Keratinocyte (primary cell): ENCODE measurements around the gene KHDC1L. TPM values are rescaled to one million over a fixed set of nuclear protein-coding genes. Genes with fewer than 3 reads are reported as not detected.
"Not testable (repeated sequence)": the region's sequence is repeated elsewhere in the genome, so short reads cannot be mapped to it uniquely, and the experiment has no call there.

Experiments
- DNase-seq: peaks from one replicate; pipeline ENCODE4 v3.0.0-alpha.2; 2011; ENCODE audit warnings: low read depth, missing footprints, low spot score
- FAIRE-seq: peaks from 2 replicates; lab custom pipeline; 2011; peaks lifted over from hg19 to GRCh38; lab: Jason Lieb, UNC
- H2AFZ ChIP-seq: 2 replicates; pipeline ENCODE4 v1.6.0; 2012; ENCODE audit warnings: low read length, control low read depth, inconsistent platforms; ENCODE audit not compliant: control insufficient read depth
- H3K27ac ChIP-seq: 2 replicates; pipeline ENCODE4 v1.5.1; 2011; ENCODE audit warnings: low read length; ENCODE audit not compliant: control insufficient read depth, insufficient read depth
- H3K27me3 ChIP-seq: 3 replicates; pipeline ENCODE4 v1.6.0; 2011; ENCODE audit warnings: low read length; ENCODE audit not compliant: control insufficient read depth, insufficient read depth; ENCODE audit errors: extremely low read depth
- H3K36me3 ChIP-seq, 2 experiments: 2 replicates in 1 of 2; 3 replicates in 1 of 2; pipeline ENCODE4 v1.5.1; 2011; ENCODE audit warnings: low read length in 2 of 2, mild to moderate bottlenecking in 1 of 2; ENCODE audit not compliant: control insufficient read depth in 2 of 2, insufficient read depth in 2 of 2; ENCODE audit errors: extremely low read depth in 1 of 2
- H3K4me1 ChIP-seq: 3 replicates; pipeline ENCODE4 v1.5.1; 2011; ENCODE audit warnings: low read length; ENCODE audit not compliant: control insufficient read depth, insufficient read depth; ENCODE audit errors: extremely low read depth
- H3K4me2 ChIP-seq: 3 replicates; pipeline ENCODE4 v1.6.0; 2011; ENCODE audit warnings: low read depth, low read length; ENCODE audit not compliant: control insufficient read depth, insufficient read depth; ENCODE audit errors: extremely low read depth
- H3K4me3 ChIP-seq, 3 experiments: fragments of 200-600 bp in 1 of 3; sonication (generic) in 1 of 3; 2 replicates in 2 of 3; 3 replicates in 1 of 3; pipeline ENCODE4 v1.5.1; 2011 to 2016; ENCODE audit warnings: low read length in 3 of 3, mild to moderate bottlenecking in 3 of 3, control low read depth in 2 of 3, inconsistent platforms in 1 of 3, low read depth in 1 of 3, mixed read lengths in 1 of 3, mixed run types in 1 of 3, moderate library complexity in 1 of 3; ENCODE audit not compliant: control insufficient read depth in 2 of 3, insufficient read depth in 2 of 3; ENCODE audit errors: extremely low read depth in 1 of 3
- H3K79me2 ChIP-seq: 2 replicates; pipeline ENCODE4 v1.6.0; 2012; ENCODE audit warnings: low read length; ENCODE audit not compliant: control insufficient read depth, insufficient read depth
- H3K9ac ChIP-seq: 3 replicates; pipeline ENCODE4 v1.6.0; 2011; ENCODE audit warnings: low read length; ENCODE audit not compliant: control insufficient read depth, insufficient read depth; ENCODE audit errors: extremely low read depth
- H3K9me1 ChIP-seq: 3 replicates; pipeline ENCODE4 v1.6.0; 2011; ENCODE audit warnings: low read length; ENCODE audit not compliant: control insufficient read depth, insufficient read depth; ENCODE audit errors: extremely low read depth
- H3K9me3 ChIP-seq: 2 replicates; pipeline ENCODE4 v1.5.1; 2012; ENCODE audit warnings: low read depth, low read length; ENCODE audit not compliant: control insufficient read depth
- H4K20me1 ChIP-seq: 3 replicates; pipeline ENCODE4 v1.6.0; 2011; ENCODE audit warnings: low read length; ENCODE audit not compliant: control insufficient read depth, insufficient read depth; ENCODE audit errors: extremely low read depth
- EZH2 ChIP-seq: IDR thresholded peaks from one replicate; pipeline ENCODE4 v1.6.1; 2012; ENCODE audit warnings: inconsistent platforms, mild to moderate bottlenecking, low read length, moderate library complexity
- dilution Hi-C: fragments of 300-500 bp; cut with MboI; formaldehyde crosslinking; loops from one replicate; pipeline ENCODE4 v1.7.0; 2020; ENCODE audit warnings: low sequenced_read_pairs; ENCODE audit not compliant: extremely low pct_ligation_motif_present
- polyA plus RNA-seq, 5 experiments: library from polyadenylated mRNA; depleted of rRNA in 3 of 5; stranded (reverse) in 3 of 5; stranded (forward) in 1 of 5; unstranded in 1 of 5; fragments of >200 nt; gene quantifications; 1 replicate in 1 of 5; 2 replicates in 3 of 5; 3 replicates in 1 of 5; pipeline versions ENCODE4 v1.2.1 to v1.2.3, GENCODE V29; 2011 to 2012; ENCODE audit warnings: missing spikeins in 2 of 5, low read depth in 1 of 5, low replicate concordance in 1 of 5
- TF ChIP-seq, protein P1 (sequence below), 3 experiments: IDR thresholded peaks in 1 of 3; conservative IDR thresholded peaks in 1 of 3; optimal IDR thresholded peaks in 1 of 3; 2 replicates in 2 of 3; 3 replicates in 1 of 3; pipeline versions ENCODE3 to v1.5.1; 2011; ENCODE audit warnings: low read length in 3 of 3, mild to moderate bottlenecking in 3 of 3, moderate library complexity in 2 of 3, control low read depth in 1 of 3, inconsistent platforms in 1 of 3; ENCODE audit not compliant: insufficient read depth in 2 of 3; ENCODE audit errors: extremely low read depth in 1 of 3

The KHDC1L gene
- polyA plus RNA-seq, 1 donor (not counting 4 experiments of a cell fraction or from before 2014, with no cell fraction given), result not detected

DNA sequence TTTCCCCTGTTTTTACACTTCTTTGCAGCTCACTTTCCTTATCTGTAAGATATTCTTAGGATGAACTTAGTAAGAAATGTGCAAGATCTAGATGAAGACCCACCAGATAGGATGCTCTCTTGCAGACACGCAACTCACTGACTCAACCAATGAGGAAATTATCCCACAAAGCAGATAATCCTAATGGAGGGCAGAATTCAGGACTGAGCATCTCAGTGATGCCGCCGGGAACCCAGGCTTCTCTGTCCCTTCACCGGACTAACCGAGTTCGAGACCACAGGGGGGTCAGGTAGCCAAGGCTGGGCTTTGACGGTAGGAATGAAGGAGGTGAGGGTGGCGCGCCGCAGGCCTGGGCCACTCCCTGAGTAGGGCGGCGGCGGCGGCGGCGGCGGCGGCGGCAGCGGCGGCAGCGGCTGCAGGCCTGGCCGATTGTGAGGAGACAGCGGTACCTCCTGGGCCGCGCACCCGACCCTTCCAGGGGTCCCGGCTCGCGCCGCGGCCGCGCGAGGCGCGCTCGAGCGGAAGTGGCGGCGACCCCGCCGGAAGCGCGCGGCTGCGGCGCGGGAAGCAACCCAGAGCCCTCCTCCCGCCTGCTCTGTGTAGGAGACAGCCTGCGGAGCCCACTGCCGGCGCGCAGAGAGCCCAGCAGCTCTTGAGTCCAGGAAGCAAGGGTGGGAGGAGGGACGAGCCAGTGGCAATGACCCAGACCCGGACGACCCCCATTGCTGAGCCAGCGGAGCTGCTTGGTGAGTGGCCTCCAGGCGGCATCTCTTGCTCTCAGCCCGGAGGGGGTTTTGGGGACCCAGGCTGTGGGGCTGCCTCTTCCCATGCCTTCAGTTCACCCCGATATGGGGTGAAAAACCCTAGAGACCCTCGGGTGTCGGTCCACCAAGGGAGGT is 37.6 kb upstream of the KHDC1L start, which contains the start of gene KHDC1:
Gene KHDC1 (minus strand): TSS at position 526 of the 899 bp plus-strand sequence. CDS start 20,679 bp downstream, outside the sequence.
- Histone ChIP-seq H3K4me2 (peak within 1 kb of the TSS; percentile 80), H3K27me3 (no peaks in the 10 kb centered on the region), H2AFZ (peak within 1 kb of the TSS; percentile 82), H3K79me2 (peaks cover 20% of the 10 kb centered on the region), H3K4me3 (peak within 1 kb of the TSS; percentile 52 to 77 (median 60)), H4K20me1 (no peaks in the 10 kb centered on the region), H3K4me1 (peaks cover 47% of the 10 kb centered on the region), H3K36me3 (peaks cover 0 to 1% of the 10 kb centered on the region in 2 experiments), H3K27ac (peak within 1 kb of the TSS; percentile 78), H3K9me1 (no peaks in the 10 kb centered on the region), H3K9ac (peak within 1 kb of the TSS; percentile 73), H3K9me3 (no peaks in the 10 kb centered on the region)
- no peak for TF ChIP-seq EZH2
- TF ChIP-seq, protein P1, sequence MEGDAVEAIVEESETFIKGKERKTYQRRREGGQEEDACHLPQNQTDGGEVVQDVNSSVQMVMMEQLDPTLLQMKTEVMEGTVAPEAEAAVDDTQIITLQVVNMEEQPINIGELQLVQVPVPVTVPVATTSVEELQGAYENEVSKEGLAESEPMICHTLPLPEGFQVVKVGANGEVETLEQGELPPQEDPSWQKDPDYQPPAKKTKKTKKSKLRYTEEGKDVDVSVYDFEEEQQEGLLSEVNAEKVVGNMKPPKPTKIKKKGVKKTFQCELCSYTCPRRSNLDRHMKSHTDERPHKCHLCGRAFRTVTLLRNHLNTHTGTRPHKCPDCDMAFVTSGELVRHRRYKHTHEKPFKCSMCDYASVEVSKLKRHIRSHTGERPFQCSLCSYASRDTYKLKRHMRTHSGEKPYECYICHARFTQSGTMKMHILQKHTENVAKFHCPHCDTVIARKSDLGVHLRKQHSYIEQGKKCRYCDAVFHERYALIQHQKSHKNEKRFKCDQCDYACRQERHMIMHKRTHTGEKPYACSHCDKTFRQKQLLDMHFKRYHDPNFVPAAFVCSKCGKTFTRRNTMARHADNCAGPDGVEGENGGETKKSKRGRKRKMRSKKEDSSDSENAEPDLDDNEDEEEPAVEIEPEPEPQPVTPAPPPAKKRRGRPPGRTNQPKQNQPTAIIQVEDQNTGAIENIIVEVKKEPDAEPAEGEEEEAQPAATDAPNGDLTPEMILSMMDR (optimal IDR thresholded peaks at IDR 0.05 in 1 of 3, IDR thresholded peaks at IDR 0.05 in 1 of 3, conservative IDR thresholded peaks at IDR 0.05 in 1 of 3; ENCODE audit: extremely low read depth in 1 of 3, insufficient read depth in 2 of 3, low read length in 3 of 3), result peak in 1 of 3 experiments; percentile 2
- DNase-seq (peak; percentile 13), FAIRE-seq (no peak)
- dilution Hi-C loops, result no loop called here

DNA sequence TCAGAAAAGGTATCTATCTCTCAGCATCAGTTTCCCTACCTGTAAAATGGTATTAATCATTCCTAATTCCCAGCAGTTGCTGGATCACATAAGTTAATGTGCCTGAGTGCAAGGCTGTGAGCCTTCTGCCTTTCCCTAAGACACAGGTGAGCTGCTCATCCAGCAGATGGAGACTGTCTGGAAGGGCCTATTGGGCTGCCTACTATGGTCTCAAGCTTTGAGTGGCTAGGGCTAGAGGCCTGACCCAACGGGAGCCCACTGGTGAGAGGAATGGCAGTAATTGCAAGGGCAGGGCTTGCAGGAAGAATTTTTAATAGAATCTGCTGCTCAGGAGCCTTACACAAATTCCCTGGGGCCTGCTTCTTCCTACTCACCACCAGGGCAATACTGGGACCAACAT is 33.4 kb upstream of the KHDC1L start:
- Histone ChIP-seq H3K9me1 (no peaks in the 10 kb centered on the region), H3K27me3 (no peaks in the 10 kb centered on the region), H3K27ac (no peak overlapping the region), H3K4me1 (peaks cover 20% of the 10 kb centered on the region), H3K79me2 (no peaks in the 10 kb centered on the region), H3K36me3 (no peaks in the 10 kb centered on the region), H4K20me1 (no peaks in the 10 kb centered on the region), H3K9me3 (no peaks in the 10 kb centered on the region), H3K9ac (no peak overlapping the region), H3K4me2 (no peak overlapping the region), H2AFZ (no peak overlapping the region), H3K4me3 (no peak overlapping the region)
- no peak for DNase-seq
- TF ChIP-seq, protein P1 (optimal IDR thresholded peaks at IDR 0.05 in 1 of 3, IDR thresholded peaks at IDR 0.05 in 1 of 3, conservative IDR thresholded peaks at IDR 0.05 in 1 of 3; ENCODE audit: extremely low read depth in 1 of 3, insufficient read depth in 2 of 3, low read length in 3 of 3), result no peak
- dilution Hi-C loops, result no loop called here
- no peak for FAIRE-seq

DNA sequence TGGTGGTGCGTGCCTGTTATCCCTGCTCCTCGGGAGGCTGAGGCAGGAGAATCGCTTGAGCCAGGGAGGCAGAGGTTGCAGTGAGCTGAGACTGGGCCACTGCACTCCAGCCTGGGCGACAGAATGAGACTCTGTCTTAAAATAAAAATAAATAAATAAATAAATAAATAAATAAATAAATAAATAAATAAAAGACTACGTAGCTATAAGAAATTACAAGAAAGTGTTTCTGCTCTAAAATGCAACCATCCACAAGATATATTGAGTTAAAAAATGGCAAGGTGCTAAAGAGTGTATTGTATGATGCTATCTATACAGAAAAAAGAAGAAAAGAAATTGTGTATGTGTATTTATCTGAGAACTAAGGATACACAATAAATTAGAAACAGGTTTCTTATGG is 29.0 kb upstream of the KHDC1L start:
- H2AFZ ChIP-seq, H3K9me3 ChIP-seq, H3K4me1 ChIP-seq, FAIRE-seq, H3K9me1 ChIP-seq, H3K4me2 ChIP-seq, H3K27me3 ChIP-seq, H3K27ac ChIP-seq, H3K79me2 ChIP-seq, H3K36me3 ChIP-seq, H4K20me1 ChIP-seq, DNase-seq, H3K9ac ChIP-seq, H3K4me3 ChIP-seq, dilution Hi-C loops: not testable (repeated sequence)
